Ramos (cell line): ENCODE data around the gene NDUFAF2.

Experiments used
- in situ Hi-C: fragments of 300-500 bp; cut with MboI; formaldehyde crosslinking; loops from one replicate; pipeline ENCODE4 v1.14.3; 2022; ENCODE audit warnings: low sequenced_read_pairs; ENCODE audit not compliant: unreplicated experiment

The NDUFAF2 gene

DNA sequence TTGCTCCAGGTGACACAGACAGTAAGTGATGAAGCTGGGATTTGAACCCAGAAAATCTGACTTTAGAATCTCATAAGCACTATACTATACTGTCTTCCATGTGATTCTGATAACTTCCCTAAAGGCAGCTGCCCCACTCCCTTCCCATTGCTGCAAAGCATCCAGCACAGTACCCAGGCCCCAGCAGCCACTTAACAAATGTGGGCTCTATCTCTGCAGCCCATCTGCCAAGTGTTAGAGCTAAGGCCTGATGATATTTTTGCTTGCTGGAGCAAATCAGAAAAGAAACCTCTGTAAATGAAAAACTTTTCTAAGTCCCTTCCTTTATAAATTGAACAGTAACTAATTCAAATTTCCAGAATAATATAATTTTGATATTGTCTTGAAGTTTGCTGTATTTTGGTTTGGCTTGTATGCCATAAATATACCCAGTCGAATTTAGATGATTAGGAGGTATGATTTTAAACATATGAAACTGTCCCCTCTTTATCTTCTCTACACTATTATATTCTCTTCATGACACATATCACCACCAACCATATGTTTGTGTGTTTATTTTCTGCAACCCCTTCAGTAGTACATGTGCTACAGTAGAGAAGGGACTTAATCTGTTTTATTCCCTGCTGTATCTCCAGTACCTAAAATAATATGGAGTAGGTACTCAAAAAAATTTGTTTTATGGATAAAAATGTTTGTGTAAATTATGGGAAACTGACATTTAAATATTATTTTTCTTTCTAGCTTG lies 153.4 kb downstream of the NDUFAF2 start:
- in situ Hi-C loops: no loop called here

DNA sequence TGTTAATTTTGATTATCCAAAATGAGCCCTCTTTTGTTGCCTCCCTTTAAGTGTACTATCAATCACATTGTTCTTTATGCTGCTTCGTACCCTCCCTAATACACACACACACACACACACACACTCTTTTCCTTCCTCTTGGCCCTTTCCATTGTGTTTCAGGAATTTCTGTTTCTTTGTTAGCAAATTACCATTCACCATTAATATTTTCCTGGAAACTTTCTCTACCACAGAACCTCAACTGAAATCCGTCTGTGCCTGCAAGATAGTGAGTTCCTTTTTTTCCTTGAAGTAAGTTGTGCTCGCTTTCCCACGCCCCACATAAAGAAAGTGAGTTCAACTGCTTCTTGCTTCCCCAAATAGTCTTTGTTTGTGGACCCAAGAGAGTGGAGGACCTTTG lies 155.4 kb downstream of the NDUFAF2 start:
- in situ Hi-C loops: no loop called here

DNA sequence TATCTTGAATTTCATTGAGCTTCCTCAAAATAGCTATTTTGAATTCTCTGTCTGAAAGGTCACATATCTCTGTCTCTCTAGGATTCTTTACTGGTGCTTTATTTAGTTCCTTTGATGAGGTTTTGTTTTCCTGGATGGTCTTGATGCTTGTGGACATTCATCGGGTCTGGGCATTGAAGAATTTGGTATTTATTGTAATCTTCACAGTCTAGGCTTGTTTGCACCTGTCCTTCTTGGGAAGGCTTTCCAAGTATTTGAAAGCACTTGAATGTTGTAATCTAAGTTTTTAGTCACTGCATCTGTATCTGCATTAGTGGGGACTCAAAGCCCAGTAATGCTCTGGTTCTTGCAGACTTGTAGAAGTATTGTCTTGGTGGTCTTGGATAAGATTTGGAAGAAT lies 169.4 kb downstream of the NDUFAF2 start:
- in situ Hi-C loops: no loop called here

DNA sequence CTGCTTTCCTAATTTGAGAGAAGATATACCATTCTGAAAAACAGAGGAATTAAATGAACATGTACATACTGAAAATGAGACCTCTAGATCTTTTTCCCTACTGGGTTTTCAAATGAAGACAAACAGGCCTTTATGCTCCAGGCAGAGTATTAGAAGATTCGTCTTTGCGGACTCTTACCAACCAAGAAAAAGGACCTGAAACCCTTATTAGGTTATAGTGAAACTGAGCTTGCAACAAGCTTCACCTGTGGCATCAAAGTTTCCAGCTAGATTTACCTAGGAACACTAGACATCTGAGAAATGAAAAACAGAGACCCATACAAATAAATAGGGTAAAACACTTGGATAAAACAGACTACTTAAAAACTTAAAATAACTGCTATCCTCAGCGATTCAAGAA lies 171.0 kb downstream of the NDUFAF2 start:
- in situ Hi-C loops: no loop called here

DNA sequence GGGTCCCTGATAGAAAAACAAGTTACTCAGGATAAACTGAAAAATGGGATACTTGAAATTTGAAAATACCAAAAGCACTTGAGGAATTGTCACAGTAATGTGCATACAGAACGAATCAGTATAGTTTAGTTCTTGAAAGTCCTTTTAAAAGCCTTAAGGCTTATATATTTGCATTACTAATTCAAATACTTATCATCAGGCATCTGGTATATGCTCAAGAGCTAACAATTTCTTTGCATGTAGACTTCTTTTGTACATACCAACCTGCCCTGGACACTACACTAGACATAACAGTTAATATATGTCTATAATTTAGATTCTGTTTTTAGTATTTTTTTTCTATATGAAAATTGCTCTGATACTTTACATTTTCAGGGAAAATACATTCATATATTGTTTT lies 174.1 kb downstream of the NDUFAF2 start:
- in situ Hi-C loops: no loop called here

DNA sequence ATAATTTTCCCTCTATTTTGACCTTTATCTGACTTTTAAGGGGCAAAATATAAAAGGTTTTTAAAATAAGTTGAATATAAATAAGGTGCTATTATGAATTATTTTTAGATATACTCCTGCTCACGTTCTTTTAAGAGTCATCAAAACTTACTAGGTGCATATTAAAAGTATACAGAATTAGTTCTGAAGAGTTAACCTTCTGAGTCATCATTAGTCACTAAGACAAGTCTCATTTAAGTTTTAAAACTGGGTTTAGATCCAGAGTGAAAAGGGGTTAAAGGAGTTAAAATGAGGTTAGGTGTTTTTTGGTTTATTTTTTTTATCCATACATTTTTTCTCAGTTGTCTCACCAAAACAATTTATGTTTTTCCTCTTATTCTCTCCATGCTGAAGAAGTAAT lies 175.5 kb downstream of the NDUFAF2 start:
- in situ Hi-C loops: no loop called here

DNA sequence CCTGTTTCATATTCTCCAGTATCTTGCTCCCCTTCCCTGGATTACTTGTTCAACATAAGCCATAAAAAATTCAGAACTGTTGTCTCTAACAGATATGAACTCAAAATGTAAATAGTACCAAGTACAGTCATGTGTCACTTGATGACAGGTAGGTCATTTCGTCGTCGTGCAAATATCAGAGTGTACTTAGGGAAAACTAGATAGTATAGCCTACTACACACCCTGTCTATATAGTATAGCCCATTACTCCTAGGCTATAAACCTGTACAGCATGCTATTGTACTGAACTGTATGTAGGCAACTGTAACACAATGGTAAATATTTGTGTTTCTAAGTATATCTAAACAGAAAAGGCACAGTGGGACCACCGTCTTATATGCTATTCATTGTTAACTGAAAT lies 178.1 kb downstream of the NDUFAF2 start:
- in situ Hi-C loops: no loop called here

DNA sequence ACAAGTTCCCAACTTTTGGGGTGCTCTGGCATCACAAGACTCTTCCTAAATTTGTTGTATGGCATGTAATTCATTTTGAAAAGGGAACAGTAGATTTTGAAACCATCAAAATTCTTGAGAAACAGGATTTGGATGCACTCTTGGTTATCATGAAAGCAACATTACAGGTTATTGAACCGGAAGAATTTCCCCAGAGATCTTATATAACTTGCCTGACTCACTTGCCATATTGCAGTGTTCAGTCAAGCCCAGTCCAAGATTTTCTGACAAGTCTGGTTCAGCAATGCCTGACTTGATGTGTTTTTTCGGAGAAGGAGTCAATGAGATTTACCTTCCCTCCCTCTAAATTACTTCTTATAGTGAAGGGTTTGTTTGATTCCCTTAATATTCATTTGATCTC lies 185.3 kb downstream of the NDUFAF2 start:
- in situ Hi-C loops: no loop called here

DNA sequence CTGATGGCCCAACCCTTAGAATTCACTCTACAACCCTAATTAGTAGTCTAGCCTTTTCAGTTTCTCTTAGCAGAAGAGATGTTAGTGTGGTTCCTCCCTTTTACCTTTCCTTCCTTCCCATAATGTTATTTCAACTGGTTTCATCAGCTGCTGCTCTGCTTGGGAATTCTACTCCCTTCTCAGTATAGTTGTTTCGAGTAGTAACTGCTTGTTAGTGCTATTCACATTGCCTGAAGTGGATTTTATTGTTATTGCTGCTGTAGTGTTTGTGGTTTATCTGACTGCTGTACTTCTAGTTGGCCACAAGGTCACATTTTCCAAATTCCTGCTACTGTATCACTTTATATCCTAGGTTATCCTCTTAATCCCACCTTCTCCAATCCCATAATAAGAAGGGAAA lies 187.6 kb downstream of the NDUFAF2 start:
- in situ Hi-C loops: no loop called here

DNA sequence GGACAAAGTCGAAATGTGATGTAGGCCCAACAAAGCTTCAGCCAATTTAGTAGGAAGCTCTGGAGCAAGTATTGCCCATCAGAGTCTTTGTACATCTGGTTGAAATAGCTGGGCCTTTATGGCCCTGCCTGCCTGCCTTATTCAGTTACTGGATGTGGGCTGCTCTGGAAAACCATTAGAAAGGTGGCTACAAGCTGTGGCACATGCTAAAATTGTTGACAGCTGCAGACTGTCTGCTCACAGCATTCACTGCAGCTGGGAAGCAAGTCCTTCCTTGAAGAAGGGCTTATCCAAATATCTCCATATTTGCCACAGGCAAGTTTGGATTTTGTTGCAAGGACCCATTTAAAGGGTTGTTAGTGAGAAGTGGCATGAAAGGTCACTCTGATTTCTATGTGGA lies 192.8 kb downstream of the NDUFAF2 start:
- in situ Hi-C loops: no loop called here

DNA sequence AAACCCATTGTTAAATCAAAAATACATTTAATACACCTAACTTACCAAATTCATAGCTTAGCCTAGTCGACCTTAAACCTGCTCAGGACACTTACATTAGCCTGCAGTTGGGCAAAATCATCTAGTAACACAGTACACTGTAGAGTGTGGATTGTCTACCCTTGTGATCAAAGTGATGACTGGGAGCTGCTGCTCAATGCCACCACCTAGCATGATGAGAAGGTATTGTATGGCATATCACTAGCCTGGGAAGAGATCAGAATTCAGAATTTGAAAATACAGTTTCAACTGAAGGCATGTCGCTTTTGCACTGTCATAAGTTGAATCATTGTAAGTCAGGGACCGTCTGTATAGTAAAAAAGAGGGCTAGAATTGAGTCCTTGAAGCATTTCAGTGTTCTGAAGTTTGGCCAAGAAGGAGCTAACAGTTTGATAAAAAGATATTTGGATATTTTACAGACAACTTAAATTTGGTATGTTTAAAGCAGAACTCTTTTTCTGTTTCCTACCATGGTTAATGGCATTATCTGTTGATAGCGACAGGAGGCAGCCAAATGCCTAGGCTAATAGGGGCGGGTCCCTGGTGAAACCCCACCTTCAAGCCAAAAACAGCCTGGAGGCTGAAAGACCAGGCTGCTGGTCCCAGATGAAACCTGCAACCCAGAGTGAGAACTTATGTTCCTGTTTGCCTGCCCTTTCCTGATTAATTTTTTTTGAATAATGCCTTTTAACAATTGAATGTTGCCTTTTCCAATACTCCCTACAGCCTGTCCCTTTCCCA lies 194.3 kb downstream of the NDUFAF2 start:
- in situ Hi-C loops: no loop called here

DNA sequence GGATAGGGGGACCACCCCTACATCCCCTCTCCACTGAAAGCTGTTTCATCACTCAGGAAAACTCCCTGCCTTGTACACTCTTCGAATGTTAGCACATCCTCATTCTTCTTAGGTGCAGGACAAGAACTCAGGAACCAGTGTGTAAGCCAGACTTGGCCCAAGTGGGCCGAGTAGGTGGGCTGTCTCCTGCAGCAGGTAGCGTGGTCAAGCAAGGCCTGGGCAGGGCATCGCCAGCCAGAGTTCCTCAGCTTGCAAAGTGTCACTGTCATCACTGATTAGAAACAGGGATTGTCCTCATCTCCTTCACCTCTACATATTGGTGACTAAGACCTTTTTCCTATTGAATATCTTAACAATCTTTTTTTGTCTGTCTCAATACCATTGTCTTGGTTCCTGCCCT lies 194.9 kb downstream of the NDUFAF2 start:
- in situ Hi-C loops: no loop called here

DNA sequence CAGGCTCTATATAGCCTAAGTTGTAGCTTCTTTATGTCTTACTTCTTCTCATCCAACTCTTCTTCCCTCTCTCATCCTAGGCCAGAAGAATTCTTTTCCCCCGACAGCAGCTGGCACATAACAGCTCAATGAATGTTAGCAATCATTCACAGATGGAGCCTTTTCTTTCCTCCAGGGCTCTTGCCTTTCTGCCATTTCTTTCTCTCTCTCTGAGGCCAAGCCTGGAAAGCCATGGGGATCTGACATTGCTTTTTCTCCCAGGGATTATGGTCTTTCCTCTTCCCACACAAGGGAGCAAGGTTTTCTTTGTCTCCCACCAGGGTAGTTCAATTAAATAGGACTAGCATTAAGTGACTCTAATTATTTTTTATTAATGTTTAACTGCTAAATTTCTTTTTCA lies 196.8 kb downstream of the NDUFAF2 start:
- in situ Hi-C loops: no loop called here

DNA sequence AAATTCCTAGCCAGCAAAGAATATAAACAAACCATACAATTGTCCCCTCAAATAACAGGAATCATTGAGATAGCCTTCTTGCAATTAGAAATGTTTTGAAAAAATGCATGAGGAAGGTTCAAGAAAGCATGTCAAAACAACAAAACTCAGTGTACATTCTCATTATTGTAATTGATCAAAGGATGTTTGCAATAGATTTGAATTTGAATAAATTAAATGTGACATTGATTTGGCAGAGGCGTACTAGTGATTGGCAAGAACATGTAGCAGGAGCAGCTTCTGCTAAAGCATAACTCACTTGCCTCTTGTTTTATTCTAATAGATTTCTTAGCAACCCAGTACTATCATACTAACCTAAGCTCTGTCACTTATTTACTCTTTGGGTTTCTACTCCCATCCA lies 197.4 kb downstream of the NDUFAF2 start:
- in situ Hi-C loops: no loop called here

DNA sequence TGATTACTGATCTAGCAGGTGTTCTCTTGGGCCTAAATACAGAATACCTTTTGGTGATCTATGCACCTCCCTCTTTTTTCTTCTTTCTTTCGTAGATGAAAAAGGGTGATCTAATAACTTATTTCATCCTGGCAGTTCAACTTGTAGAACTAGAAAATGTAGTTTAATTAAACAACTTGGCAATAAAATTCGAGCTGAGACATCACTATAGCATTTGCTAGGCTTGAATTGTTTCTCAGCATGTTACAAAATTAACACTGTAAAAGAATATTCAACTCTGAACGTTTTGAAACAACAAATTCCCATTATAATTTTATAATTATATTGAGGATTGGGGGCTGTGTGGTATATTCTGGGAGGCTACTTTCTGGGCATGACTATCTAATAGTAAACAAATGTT lies 197.8 kb downstream of the NDUFAF2 start:
- in situ Hi-C loops: no loop called here

DNA sequence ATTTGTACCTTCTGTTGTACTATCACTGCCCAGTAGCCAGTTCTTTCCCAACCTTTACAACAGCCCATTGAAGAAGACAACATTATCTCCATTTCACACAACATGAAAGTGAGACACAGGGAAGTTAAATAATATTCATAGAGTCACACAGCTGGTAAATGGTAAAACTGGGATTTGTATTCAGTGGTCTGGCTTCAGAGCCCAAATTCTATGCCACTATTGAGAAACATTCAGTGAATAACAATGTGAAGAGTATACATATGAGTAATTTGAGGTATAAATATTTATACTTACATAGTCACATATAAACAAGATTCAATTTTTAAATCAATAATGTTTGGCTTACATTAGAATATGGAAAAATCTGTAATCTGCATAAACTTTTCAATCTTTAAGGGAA lies 203.5 kb downstream of the NDUFAF2 start:
- in situ Hi-C loops: no loop called here

DNA sequence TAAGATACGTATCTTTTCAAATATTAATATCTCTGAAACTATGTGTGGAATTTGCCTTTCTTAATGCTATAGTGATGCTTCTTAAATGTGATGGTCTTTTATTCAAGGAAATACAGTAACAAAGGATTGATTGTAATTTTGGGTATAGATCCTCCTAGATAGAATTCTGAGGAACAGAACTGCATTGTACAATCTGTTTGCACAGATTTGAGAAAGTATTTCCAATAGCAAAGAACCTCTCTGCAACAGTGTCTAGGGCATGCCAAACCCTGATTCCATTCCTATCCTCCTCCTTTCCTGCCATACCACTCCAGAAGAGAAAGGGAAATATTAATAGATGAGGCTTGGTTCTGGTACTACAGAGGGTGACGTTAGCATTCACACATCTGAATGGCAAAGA lies 206.9 kb downstream of the NDUFAF2 start:
- in situ Hi-C loops: no loop called here

DNA sequence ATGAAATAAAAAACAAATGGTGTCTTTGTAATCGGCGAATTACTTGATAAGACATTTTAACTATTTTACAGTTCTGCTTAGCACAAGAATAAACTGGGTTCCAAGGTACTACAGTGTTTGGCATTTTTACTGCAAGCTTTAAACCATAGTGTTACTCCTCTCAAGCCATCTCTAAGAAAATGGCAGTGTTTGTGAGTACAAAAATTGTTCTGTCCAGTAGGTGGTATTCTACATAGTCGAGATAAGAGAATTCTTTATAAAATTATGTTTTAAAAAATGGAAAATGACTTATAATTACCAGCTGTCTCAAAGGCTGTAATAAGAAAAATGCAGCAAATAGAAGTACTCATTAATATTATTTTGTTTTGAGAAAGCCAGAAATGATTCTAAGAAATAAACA lies 214.1 kb downstream of the NDUFAF2 start:
- in situ Hi-C loops: no loop called here

DNA sequence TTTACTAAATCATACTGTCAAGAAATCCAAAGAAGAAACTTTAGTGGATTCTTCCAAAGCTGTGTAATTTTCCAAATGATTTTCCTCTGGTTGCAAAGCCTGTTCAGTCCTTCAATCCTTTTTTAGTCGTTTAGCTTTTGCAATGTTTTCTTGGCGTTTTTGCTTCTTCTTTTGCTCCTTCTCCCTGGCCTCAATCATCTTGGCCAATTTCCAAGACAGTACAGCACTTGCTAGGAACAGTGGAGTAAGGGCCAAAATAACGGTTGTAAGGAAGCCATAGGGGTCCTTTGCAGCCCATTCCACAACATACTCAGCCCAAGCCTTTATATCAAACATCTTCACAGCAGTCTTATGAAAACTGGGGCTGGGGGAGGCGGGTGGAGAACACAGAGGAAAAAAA lies 214.8 kb downstream of the NDUFAF2 start:
- in situ Hi-C loops: no loop called here

DNA sequence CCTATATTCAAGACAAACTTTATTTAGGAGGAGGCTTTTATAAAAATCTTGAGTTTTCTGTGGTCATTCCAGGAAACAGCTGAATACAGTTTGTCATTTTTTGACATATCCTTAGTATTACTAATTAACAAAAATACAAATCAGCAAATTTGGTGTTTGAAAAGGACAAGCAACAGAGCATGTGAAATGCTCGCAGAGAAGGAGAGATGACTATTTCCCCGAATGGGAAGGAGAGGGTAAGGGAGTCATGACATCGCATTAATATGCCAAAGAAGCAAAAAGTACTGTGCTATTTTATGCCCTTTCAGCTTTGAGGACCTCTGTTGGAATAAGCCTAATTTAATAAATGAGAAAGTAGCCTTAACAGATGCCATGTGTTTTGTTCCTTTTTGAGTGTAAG lies 215.5 kb downstream of the NDUFAF2 start:
- in situ Hi-C loops: no loop called here

DNA sequence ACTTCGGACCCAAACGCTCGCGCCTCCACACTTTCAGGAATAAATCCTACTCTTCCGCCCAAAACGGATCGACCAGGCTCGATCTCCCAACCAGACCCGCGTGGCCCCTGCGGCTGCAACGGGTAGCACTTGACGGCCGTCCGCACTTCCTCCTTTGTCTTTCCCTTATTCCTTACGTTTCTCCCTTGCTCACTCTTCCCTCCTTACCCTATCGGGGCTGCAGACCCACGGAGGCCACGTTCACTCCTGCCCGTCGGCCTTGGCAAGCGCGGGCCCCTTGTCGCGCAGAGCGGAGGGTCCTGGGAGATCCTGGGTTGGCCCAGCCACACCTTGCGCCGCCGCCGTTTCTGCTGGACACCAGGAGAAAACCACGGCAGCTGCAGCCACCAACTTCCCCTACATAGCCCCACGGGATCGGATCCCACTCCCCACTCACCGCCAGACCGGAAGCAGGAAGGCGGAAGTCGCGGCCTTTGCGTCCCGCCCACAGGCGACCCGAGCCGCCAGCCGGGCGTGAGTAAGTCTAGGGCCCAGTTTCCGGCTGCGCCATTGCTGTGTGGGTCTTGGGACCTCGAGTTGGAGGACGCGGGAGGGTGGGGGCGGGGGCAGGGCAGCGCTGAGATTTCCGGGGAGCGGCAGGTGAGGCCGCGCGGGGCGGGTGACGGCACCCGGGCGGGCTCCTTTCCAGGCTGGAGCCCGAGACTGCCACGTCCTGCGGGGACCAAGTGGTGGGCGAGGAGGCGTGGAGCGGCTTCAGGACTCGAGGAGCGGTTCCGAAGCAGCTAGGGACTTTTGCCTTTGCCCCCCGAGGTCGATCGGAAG lies 217.2 kb downstream of the NDUFAF2 start, which contains the start of gene SMIM15:
Gene SMIM15 (minus strand): TSS at position 459 of the 822 bp plus-strand sequence. CDS start 2,297 bp downstream, outside the sequence.
- in situ Hi-C loops: no loop called here
